ENCODE data around the gene THAP4. TPM values are rescaled to one million over a fixed set of nuclear protein-coding genes. Genes with fewer than 3 reads are reported as not detected.

THAP4 gene
- total RNA-seq, 1 experiment from 2014 or later = 71.2 TPM

DNA sequence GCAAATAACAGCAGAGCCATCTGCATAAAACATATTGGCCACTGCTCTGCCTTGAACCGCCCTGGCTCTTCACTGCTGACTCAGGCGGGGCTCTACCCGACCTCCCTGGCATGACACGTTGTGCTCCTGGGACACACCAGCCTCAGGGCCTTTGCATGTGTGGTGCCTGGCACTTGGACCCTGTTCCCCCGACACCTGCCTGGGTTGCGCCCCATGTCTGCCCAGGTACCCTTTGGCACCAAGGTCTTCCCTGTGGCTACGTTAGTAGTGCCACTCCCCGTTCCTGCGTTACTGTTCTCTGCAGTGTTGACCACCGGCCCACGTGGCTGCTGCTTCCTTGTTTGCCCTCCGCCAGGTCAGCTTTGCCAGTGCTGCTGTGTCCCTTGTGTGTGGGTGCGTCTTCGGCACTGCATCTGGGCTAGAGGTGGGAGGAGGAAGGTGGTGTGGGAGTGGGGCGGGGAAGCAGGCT lies 20.9 kb upstream of the THAP4 start:
- H3K4me2 ChIP-seq (ENCODE audit: low read length) = no peak overlapping the region
- H4K20me1 ChIP-seq (ENCODE audit: insufficient read depth) = no peaks in the 10 kb centered on the region
- no peaks in the 10 kb centered on the region for H3K9me2 ChIP-seq (ENCODE audit: insufficient read depth)
- peaks cover 29 to 30% of the 10 kb centered on the region in 2 experiments; a peak in 3 of 4 replicates for H3K36me3 ChIP-seq (ENCODE audit: control insufficient read depth in 1 of 2, insufficient read depth in 2 of 2, low read length in 2 of 2)
- no peak for TF ChIP-seq RAD21 (IDR thresholded peaks at IDR 0.05; ENCODE audit: low read depth)
- no peak for TF ChIP-seq ZFX (IDR thresholded peaks at IDR 0.05)
- no peak for TF ChIP-seq EZH2phosphoT487 (IDR thresholded peaks at IDR 0.05; ENCODE audit: borderline replicate concordance)
- no peak for TF ChIP-seq FOSL1 (IDR thresholded peaks at IDR 0.05; ENCODE audit: low read depth)
- TF ChIP-seq JUND (IDR thresholded peaks at IDR 0.05) = no peak
- TF ChIP-seq, protein P1, sequence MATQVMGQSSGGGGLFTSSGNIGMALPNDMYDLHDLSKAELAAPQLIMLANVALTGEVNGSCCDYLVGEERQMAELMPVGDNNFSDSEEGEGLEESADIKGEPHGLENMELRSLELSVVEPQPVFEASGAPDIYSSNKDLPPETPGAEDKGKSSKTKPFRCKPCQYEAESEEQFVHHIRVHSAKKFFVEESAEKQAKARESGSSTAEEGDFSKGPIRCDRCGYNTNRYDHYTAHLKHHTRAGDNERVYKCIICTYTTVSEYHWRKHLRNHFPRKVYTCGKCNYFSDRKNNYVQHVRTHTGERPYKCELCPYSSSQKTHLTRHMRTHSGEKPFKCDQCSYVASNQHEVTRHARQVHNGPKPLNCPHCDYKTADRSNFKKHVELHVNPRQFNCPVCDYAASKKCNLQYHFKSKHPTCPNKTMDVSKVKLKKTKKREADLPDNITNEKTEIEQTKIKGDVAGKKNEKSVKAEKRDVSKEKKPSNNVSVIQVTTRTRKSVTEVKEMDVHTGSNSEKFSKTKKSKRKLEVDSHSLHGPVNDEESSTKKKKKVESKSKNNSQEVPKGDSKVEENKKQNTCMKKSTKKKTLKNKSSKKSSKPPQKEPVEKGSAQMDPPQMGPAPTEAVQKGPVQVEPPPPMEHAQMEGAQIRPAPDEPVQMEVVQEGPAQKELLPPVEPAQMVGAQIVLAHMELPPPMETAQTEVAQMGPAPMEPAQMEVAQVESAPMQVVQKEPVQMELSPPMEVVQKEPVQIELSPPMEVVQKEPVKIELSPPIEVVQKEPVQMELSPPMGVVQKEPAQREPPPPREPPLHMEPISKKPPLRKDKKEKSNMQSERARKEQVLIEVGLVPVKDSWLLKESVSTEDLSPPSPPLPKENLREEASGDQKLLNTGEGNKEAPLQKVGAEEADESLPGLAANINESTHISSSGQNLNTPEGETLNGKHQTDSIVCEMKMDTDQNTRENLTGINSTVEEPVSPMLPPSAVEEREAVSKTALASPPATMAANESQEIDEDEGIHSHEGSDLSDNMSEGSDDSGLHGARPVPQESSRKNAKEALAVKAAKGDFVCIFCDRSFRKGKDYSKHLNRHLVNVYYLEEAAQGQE (IDR thresholded peaks at IDR 0.05; ENCODE audit: low read depth) = no peak
- TF ChIP-seq SRF (IDR thresholded peaks at IDR 0.05; ENCODE audit: low read depth) = no peak
- no peak for TF ChIP-seq CTCF (IDR thresholded peaks at IDR 0.05 in 2 of 3, conservative IDR thresholded peaks at IDR 0.05 in 1 of 3; ENCODE audit: borderline replicate concordance in 1 of 3, insufficient read depth in 1 of 3, low read depth in 2 of 3, low read length in 2 of 3)
- no peak for TF ChIP-seq CBX3 (IDR thresholded peaks at IDR 0.05; ENCODE audit: low read depth)
- no peak for TF ChIP-seq POLR2A (IDR thresholded peaks at IDR 0.05; ENCODE audit: borderline replicate concordance, extremely low read depth, insufficient read depth, insufficient read length)
- TF ChIP-seq ZNF274 (IDR thresholded peaks at IDR 0.05; ENCODE audit: low read depth, low read length) = no peak
- no peaks in the 10 kb centered on the region for H3K27me3 ChIP-seq (ENCODE audit: insufficient read depth, low read length)
- H3K9ac ChIP-seq (ENCODE audit: low read length) = no peak overlapping the region
- DNase-seq (ENCODE audit: low read depth, low spot score) = no peak
- ATAC-seq = no peak
- BruUV-seq (replicated peaks) = no TSS peak
- ChIA-PET RAD21 (ENCODE audit: low non-redundant PET in 1 of 2, low total read pairs in 2 of 2, uncharacterized antibody in 2 of 2, unreplicated experiment in 2 of 2) (no interaction called here), POLR2A (no interaction called here), CTCF (no interaction called here)
- intact Hi-C loops (cut with micrococcal nuclease) = no loop called here
- H2AFZ ChIP-seq (ENCODE audit: low read depth, low read length, poor library complexity, severe bottlenecking) = no peak overlapping the region
- no peak overlapping the region for H3K27ac ChIP-seq (ENCODE audit: low read depth, low read length)
- no peaks in the 10 kb centered on the region for H3K4me1 ChIP-seq (ENCODE audit: control insufficient read depth in 1 of 2, insufficient read depth in 2 of 2, low read length in 2 of 2)
- no peak overlapping the region for H3K4me3 ChIP-seq (replicated peaks in 1 of 2; ENCODE audit: low read depth in 1 of 2, low read length in 2 of 2)
- H3K9me3 ChIP-seq (ENCODE audit: control insufficient read depth in 1 of 2, insufficient read depth in 1 of 2, low read depth in 1 of 2, low read length in 2 of 2) = no peaks in the 10 kb centered on the region
- H3K79me2 ChIP-seq (ENCODE audit: insufficient read depth, low read length) = peaks cover 4% of the 10 kb centered on the region

Measured in HCT116 (cell line).